ENCODE results near the gene GDPD2.
A peak's percentile ranks its signal among the peaks of the same experiment; 100 is the strongest.

Gene GDPD2

GRCh38 chrX:70437921-70438665 is 15.0 kb downstream of the GDPD2 start:
- no peak for DNase-seq

GRCh38 chrX:70439016-70439415 is 15.9 kb downstream of the GDPD2 start:
- no peak for DNase-seq

GRCh38 chrX:70442224-70442623 is 19.1 kb downstream of the GDPD2 start:
- DNase-seq, result no peak

- DNase-seq, result no peak
These were observed 21.3 kb downstream of the GDPD2 start, which contains the start of gene DLG3 for GRCh38 chrX:70444326-70444945. Gene DLG3 (plus strand): TSS chrX:70444835. CDS start chrX:70445202, 367 bp downstream.

- no peak for DNase-seq
These were observed 22.0 kb downstream of the GDPD2 start for GRCh38 chrX:70444946-70445656.

GRCh38 chrX:70445951-70446350 is 22.8 kb downstream of the GDPD2 start:
- no peak for DNase-seq

GRCh38 chrX:70446380-70447350 is 23.6 kb downstream of the GDPD2 start:
- no peak for DNase-seq

GRCh38 chrX:70449457-70449966 is 26.4 kb downstream of the GDPD2 start:
- DNase-seq, result no peak

- peak; percentile 41 for DNase-seq
These were observed 29.1 kb downstream of the GDPD2 start for GRCh38 chrX:70452143-70452733.

- DNase-seq, result no peak
These were observed 30.0 kb downstream of the GDPD2 start for GRCh38 chrX:70453024-70453618.

- DNase-seq, result peak; percentile 70
These were observed 31.6 kb downstream of the GDPD2 start for GRCh38 chrX:70454441-70455365.

- no peak for DNase-seq
These were observed 32.5 kb downstream of the GDPD2 start for GRCh38 chrX:70455366-70456202.

GRCh38 chrX:70456256-70456655 is 33.1 kb downstream of the GDPD2 start:
- DNase-seq, result no peak

GRCh38 chrX:70461026-70461425 is 37.9 kb downstream of the GDPD2 start:
- DNase-seq, result no peak

GRCh38 chrX:70464051-70464450 is 40.9 kb downstream of the GDPD2 start:
- no peak for DNase-seq

GRCh38 chrX:70466968-70467367 is 43.9 kb downstream of the GDPD2 start:
- no peak for DNase-seq

- DNase-seq, result no peak
These were observed 45.6 kb downstream of the GDPD2 start for GRCh38 chrX:70468709-70469108.

GRCh38 chrX:70470850-70471289 is 47.8 kb downstream of the GDPD2 start:
- DNase-seq, result no peak
